ENCODE results near the gene MTCL1.

DNA sequence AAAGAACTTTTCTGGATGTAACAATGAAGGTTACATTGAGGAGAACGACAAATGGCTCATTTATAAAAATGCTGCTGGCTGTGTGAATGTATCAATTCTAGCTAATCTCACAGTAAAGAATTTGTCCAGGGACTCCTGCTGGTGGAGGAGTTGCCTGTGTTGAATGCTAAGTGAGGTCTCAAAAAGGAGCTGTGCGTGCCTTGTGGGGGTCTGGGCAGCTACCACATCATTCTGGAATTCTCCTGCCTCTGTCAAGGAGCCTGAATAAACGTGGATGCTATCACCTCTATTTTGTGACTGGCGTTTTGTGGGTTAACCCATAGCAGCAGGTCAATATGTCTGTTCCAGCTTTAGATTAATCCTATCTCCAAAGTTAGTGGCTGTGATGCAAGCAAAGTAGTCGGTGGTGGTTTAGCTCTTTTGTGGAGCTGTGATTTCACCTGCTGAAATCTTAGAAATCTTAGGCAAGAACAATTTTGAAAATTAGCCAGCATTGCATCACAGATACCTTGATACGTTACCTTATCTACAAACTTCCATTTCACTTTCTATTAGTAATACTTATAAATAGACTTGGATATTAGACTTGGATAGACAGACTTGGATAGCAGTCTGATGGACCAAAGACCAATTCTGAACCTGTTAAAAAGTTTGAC is 96.8 kb downstream of the MTCL1 start:
- TF ChIP-seq, protein P1, sequence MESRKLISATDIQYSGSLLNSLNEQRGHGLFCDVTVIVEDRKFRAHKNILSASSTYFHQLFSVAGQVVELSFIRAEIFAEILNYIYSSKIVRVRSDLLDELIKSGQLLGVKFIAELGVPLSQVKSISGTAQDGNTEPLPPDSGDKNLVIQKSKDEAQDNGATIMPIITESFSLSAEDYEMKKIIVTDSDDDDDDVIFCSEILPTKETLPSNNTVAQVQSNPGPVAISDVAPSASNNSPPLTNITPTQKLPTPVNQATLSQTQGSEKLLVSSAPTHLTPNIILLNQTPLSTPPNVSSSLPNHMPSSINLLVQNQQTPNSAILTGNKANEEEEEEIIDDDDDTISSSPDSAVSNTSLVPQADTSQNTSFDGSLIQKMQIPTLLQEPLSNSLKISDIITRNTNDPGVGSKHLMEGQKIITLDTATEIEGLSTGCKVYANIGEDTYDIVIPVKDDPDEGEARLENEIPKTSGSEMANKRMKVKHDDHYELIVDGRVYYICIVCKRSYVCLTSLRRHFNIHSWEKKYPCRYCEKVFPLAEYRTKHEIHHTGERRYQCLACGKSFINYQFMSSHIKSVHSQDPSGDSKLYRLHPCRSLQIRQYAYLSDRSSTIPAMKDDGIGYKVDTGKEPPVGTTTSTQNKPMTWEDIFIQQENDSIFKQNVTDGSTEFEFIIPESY (IDR thresholded peaks at IDR 0.05; ENCODE audit: extremely low read depth, insufficient replicate concordance, low read length): no peak
- no peak for TF ChIP-seq POLR2AphosphoS5 (IDR thresholded peaks at IDR 0.05; ENCODE audit: low read depth, low read length)
- TF ChIP-seq, protein P2, sequence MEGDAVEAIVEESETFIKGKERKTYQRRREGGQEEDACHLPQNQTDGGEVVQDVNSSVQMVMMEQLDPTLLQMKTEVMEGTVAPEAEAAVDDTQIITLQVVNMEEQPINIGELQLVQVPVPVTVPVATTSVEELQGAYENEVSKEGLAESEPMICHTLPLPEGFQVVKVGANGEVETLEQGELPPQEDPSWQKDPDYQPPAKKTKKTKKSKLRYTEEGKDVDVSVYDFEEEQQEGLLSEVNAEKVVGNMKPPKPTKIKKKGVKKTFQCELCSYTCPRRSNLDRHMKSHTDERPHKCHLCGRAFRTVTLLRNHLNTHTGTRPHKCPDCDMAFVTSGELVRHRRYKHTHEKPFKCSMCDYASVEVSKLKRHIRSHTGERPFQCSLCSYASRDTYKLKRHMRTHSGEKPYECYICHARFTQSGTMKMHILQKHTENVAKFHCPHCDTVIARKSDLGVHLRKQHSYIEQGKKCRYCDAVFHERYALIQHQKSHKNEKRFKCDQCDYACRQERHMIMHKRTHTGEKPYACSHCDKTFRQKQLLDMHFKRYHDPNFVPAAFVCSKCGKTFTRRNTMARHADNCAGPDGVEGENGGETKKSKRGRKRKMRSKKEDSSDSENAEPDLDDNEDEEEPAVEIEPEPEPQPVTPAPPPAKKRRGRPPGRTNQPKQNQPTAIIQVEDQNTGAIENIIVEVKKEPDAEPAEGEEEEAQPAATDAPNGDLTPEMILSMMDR (IDR thresholded peaks at IDR 0.05 in 2 of 3, conservative IDR thresholded peaks at IDR 0.05 in 1 of 3; ENCODE audit: borderline replicate concordance in 1 of 3, insufficient read depth in 1 of 3, low read depth in 2 of 3, low read length in 2 of 3): no peak
- no peak for TF ChIP-seq POLR2A (IDR thresholded peaks at IDR 0.05; ENCODE audit: borderline replicate concordance, extremely low read depth, insufficient read depth, insufficient read length)
- no peak for TF ChIP-seq CEBPB (IDR thresholded peaks at IDR 0.05; ENCODE audit: low read depth)

Data from HCT116 (cell line).